AG20443 (cell line): Measurements from ENCODE around the gene BTF3L4.
"Not testable (repeated sequence)": the region's sequence is repeated elsewhere in the genome, so short reads cannot be mapped to it uniquely, and the experiment has no call there.

Experiments used
- DNase-seq: peaks from one replicate; pipeline ENCODE4 v3.0.0; 2012; ENCODE audit warnings: low spot score, mixed read lengths

BTF3L4 gene

GRCh38 chr1:52055066-52055865 lies 829 bp upstream of the BTF3L4 start, which contains the start of gene TXNDC12:
TSS of gene TXNDC12 (minus strand) at chr1:52055191. CDS start at chr1:52055096, 95 bp downstream.
- DNase-seq: peak; percentile 93

DNA sequence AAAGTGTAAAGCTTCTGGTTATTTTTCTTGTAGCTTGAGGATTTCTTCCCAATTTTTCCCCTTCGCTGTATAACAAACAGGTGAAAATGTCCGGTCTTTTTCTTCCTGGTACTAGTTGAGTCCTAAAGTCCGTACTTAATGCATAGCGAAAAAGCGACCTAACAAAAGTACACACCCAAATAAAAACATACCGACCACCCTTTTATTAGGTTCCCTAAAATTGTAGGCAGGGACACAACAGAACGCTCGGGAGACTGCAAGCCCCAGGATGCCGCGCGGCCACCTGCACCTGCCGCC lies 281 bp upstream of the BTF3L4 start:
- no peak for DNase-seq

DNA sequence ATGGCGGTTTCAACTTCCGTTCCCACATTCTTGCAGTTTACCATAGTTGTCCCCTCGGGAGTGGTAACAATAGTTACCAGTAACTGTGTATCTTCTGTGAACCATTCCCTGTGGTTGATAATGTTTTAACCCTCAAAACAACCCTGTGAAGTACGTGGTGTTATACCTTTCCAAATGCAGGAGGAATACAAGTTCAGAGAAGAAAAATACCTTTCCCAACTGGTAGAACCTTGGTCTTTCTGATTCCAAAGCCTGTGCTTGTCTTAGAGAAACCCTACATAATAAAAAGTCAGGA lies 789 bp downstream of the BTF3L4 start:
- DNase-seq: peak; percentile 44

GRCh38 chr1:52057255-52057654 lies 1.2 kb downstream of the BTF3L4 start:
- DNase-seq: no peak

DNA sequence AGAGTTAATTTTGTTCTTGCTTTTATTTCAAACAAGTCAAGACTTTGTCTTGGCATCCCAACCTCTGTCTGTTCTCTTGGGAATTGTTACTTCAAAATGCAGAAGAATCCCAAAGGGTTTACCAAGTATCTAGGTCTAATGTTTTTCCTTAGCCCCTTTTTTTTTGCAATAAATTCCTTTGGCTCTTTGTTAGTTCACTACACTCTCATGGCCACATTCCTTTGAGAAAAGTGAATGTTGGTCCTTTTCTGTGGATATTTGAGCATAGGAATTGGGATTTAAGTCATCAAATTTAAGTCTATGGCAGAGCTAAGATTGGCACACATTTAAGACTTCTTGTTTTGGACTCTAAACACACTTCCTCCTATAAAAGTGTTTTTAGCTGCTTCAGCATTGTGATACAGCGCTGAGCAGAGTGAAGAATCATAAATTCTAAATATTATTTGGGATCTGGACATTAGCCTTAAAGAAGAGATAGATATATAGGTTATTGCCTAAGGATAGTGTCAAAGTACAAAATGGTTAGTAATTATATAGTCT lies 1.9 kb downstream of the BTF3L4 start:
- peak; percentile 14 for DNase-seq

- DNase-seq: peak; percentile 61
Measured at GRCh38 chr1:52059321-52059720, 3.2 kb downstream of the BTF3L4 start.

- no peak for DNase-seq
Measured at GRCh38 chr1:52059888-52060287, 3.8 kb downstream of the BTF3L4 start.

DNA sequence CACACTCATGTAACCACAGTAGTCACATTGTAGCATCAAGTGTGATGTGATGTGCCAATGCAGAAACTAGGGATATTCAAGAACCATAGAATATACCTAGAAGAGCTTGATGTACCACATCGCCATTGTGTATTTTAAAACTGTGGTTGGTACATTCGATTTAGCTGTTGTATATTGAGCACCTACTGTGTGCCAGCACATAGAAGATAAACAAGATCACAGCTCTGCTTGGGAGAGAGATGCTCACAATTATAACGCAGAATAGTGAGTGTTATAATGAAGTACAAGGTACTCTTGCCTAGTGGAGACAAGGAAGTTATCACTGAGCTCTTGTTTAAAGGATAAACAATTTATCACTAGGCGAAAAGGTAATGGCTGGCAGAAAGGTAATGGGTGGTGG lies 4.7 kb downstream of the BTF3L4 start:
- DNase-seq: no peak

DNA sequence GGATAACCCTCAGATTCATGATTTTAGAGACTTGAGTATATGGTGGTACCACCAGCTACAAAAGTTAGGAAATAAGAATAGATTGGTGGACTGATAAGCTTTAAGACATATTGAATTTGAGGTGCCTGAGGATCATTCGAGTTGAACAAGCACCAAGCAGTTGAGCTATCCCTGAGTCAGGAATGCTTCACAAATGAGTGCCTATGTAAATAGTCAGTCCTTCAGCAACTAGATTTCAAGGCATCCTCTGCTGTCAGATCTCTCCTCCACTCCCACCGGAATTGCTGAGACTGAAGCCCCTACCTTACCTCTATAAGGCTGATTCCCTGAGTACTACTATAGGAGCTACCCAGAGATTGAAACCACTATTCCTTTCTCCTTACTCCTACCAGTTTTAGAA lies 7.1 kb downstream of the BTF3L4 start:
- DNase-seq: no peak

DNA sequence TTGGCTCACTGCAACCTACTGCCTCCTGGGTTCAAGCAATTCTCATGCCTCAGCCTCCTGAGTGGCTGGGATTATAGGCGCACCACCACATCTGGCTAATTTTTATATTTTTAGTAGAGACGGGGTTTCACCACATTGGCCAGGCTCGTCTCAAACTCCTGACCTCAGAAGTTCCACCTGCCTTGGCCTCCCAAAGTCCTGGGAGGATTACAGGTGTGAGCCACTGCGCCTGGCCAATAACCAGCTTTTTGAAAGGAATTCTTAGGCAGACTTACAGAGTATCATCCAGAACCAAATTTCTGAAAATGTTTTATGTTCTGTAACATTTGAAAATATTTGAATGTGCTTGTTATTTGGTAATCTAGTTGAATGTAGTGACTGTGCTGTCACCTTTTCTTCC lies 14.6 kb downstream of the BTF3L4 start:
- DNase-seq: no peak

DNA sequence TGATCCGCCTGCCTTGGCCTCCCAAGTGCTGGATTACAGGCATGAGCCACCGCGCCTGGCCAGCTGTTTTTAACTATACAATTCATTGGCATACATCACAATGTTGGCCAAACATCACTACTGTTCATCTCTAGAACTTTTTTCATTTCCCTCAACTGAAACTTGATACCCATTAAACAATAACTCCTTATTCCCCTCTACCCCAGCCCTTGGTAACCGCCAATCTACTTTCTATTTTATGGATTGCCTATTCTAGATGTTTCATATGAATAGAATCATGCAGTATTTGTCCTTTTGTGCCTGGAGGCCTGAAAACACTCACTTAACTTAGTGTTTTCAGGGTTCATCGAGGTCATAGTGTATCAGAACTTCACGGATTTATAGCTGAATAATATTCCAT lies 16.2 kb downstream of the BTF3L4 start:
- no peak for DNase-seq

GRCh38 chr1:52077277-52077676 lies 21.2 kb downstream of the BTF3L4 start:
- DNase-seq: not testable (repeated sequence)

GRCh38 chr1:52080014-52080415 lies 23.9 kb downstream of the BTF3L4 start:
- DNase-seq: no peak

- not testable (repeated sequence) for DNase-seq
Measured at GRCh38 chr1:52087892-52088291, 31.8 kb downstream of the BTF3L4 start.

DNA sequence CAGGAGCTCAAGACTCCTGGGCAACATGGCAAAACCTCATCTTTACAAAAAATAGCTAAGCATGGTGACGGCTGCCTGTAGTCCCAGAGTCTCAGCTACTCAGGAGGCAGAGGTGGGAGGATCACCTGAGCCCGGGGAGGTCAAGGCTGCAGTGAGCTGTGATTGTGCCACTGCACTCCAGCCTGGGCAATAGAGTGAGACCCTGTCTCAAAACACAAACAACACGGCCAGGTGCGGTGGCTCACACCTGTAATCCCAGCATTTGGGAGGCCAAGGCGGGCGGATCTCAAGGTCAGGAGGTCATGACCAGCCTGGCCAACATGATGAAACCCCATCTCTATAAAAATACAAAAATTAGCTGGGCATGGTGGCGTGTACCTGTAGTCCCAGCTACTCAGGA lies 38.2 kb downstream of the BTF3L4 start:
- not testable (repeated sequence) for DNase-seq

DNA sequence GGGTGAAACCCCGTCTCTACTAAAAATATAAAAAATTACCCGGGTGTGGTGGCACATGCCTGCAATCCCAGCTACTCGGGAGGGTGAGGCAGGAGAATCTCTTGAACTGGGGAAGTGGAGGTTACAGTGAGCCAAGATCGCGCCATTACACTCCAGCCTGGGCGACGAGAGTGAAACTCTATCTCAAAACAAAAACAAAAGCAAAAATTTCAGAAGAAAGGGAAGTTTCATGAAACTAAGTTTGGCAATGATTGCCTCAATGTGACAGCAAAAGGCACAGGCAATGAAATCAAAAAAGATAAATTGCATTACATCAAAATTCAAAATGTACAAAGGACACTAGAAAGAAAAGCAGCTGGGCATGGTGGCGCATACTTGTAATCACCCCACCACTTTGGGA lies 40.1 kb downstream of the BTF3L4 start:
- no peak for DNase-seq

GRCh38 chr1:52098139-52098871 lies 42.2 kb downstream of the BTF3L4 start:
- DNase-seq: no peak

DNA sequence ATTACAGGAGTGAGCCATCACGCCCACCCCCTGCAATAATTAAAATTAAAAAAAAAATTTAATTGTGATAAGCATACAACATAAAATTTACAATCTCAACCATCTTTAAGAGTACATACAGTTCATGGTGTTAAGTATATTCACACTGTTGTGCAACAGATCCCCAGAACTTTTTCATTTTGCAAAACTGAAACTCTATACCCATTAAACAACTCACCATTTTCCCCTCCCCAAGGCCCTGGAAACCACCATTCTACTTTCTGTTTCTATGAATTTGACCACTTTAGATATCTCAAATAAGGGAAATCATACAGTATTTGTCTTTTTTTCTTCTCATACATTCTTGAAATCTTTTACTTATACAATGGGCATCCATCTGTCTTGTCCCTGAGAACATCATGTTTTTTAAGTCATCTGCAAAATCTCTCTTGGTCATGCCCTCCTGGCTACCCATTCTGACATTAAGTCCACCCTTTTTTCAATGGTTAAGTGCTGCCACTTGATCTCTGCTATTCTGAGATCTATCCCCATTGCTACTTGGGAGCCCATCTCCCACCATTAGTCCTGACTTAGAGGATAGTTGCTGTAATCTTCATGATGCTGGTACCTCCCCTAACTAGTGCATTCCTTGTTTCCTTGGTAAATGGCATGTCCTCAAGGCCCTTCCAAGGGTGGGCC lies 46.4 kb downstream of the BTF3L4 start:
- no peak for DNase-seq

- DNase-seq: no peak
Measured at GRCh38 chr1:52111492-52111891, 55.4 kb downstream of the BTF3L4 start.

- DNase-seq: no peak
Measured at GRCh38 chr1:52112489-52112888, 56.4 kb downstream of the BTF3L4 start.

- DNase-seq: no peak
Measured at GRCh38 chr1:52119301-52120079, 63.4 kb downstream of the BTF3L4 start.

DNA sequence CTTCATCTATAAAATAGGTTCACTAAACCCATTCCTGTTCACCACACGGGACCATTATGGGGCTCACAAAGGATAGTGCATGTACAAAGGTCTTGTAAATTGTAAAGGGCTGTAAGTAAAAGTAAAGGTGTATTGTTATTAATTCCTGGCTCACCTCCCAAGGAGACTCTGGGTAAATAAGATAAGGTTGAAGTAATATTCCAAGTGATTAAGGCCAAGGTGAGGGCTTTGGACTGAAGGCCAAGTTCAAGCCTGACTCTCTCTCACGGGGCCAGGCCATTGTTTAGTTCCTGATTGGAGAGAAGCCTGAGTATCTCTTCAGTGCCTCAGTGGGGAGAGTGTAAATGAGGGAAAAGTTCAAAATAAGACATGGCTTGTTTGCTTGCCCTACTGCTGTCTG lies 66.3 kb downstream of the BTF3L4 start:
- DNase-seq: no peak
